NCI-H146 (cell line): ENCODE measurements around the gene ZNF552.
"Not testable (repeated sequence)": the region's sequence is repeated elsewhere in the genome, so short reads cannot be mapped to it uniquely, and the experiment has no call there.

Experiments used
- DNase-seq: peaks from one replicate; lab custom pipeline; 2025; lab: John Stamatoyannopoulos, UW

The ZNF552 gene

GRCh38 chr19:57818378-57818777, 3.7 kb upstream of the ZNF552 start:
- DNase-seq, result no peak

- no peak for DNase-seq
Measured at GRCh38 chr19:57817976-57818375, 3.3 kb upstream of the ZNF552 start.

GRCh38 chr19:57816652-57817051, 1.9 kb upstream of the ZNF552 start:
- no peak for DNase-seq

- DNase-seq, result no peak
Measured at GRCh38 chr19:57815247-57816075, 748 bp upstream of the ZNF552 start.

- peak; percentile 33 for DNase-seq
Measured at GRCh38 chr19:57813919-57814504, 701 bp downstream of the ZNF552 start.

GRCh38 chr19:57812975-57813820, 1.5 kb downstream of the ZNF552 start:
- DNase-seq, result not testable (repeated sequence)

- DNase-seq, result no peak
Measured at GRCh38 chr19:57812226-57812625, 2.5 kb downstream of the ZNF552 start.

GRCh38 chr19:57810410-57811295, 4.1 kb downstream of the ZNF552 start:
- DNase-seq, result not testable (repeated sequence)

- no peak for DNase-seq
Measured at GRCh38 chr19:57807541-57807940, 7.2 kb downstream of the ZNF552 start.

- peak; percentile 32 for DNase-seq
Measured at GRCh38 chr19:57803594-57804325, 11.0 kb downstream of the ZNF552 start.

- DNase-seq, result no peak
Measured at GRCh38 chr19:57803265-57803593, 11.5 kb downstream of the ZNF552 start.

- DNase-seq, result no peak
Measured at GRCh38 chr19:57802269-57802668, 12.4 kb downstream of the ZNF552 start.

GRCh38 chr19:57800696-57801095, 14.0 kb downstream of the ZNF552 start:
- DNase-seq, result no peak

GRCh38 chr19:57796580-57796979, 18.1 kb downstream of the ZNF552 start:
- not testable (repeated sequence) for DNase-seq

- DNase-seq, result no peak
Measured at GRCh38 chr19:57789288-57789687, 25.4 kb downstream of the ZNF552 start.

- DNase-seq, result no peak
Measured at GRCh38 chr19:57788114-57788692, 26.5 kb downstream of the ZNF552 start.

GRCh38 chr19:57786906-57787305, 27.8 kb downstream of the ZNF552 start:
- no peak for DNase-seq

GRCh38 chr19:57786286-57786685, 28.4 kb downstream of the ZNF552 start:
- DNase-seq, result no peak

GRCh38 chr19:57779220-57779845, 35.4 kb downstream of the ZNF552 start:
- no peak for DNase-seq

GRCh38 chr19:57778336-57778735, 36.4 kb downstream of the ZNF552 start:
- no peak for DNase-seq
